ENCODE measurements around the gene MPRIP.
A peak's percentile ranks its signal among the peaks of the same experiment; 100 is the strongest.

MPRIP gene

DNA sequence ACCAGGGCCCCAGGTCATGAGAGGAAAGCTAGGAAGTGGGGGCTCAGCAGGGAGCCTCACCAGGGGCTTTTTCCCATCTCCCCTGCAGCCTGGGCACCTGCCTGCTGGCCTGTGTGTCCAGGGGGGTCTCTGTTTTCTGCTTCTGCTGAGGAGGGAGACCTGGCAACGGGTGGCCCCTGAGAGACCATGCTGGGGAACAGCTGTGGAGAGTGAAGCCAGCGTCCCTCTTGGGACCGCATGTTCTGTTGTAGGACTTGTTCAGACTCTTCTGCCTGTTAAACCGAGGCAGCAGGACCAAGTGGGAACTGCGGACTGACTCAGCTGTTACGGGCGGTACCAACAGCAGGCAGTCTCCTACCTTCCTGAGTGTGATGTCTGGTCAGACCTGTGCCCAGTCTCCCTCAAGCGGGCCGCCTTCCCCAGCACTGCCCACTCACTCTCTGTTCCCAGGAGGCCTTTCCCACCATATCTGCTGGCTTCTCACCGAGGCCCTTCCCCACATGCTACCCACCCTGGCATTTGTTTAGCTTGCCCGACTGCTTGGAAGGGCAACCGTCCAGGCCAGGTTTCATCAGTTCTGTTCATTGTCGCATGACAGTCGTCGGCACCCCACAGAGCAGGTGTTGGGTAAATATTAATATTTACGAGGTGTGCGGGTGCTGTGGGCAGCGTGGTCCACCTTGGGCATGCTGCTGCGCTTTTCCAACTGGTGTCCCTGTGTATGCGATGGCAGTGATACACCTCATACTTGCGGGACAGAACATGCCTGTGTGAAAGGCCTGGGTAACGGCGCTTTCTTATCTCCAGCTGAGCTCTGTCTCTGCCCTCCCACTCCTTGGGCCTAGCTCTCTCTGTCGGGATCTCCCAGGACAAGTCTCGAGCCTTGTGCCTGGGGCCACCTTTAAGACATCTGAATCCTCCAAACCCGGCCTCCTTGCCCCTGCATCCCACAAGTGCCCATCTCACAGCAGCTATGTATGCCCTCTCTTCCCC lies 69.4 kb downstream of the MPRIP start:
- DNase-seq: no peak

DNA sequence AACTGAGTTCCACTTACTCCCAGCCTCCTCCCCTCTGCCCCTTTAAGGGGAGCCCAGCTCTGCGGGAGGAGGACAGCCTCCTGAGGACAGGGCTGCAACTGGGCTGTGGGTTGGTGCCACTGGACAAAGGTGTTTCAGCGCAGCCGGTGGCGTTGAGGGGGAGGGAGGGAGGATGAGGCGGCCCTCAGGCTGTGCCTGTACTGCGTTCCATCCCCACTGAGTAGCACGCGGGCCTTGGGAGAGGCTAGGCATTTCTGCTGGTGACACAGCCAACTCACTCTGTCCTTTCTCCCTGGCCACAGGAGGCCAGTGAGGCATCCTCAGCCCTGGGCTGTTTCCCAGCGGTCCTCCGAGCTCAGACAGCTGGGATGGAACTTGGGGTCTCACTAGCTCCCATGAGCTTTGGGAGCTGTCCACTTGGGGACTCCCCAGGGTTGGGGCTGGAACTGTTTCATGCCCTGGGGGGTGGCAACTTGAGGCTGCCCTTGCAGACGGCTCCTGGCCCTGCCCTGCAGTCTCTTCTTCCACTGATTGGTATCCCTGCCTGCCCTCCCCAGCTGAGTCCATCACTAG lies 70.5 kb downstream of the MPRIP start:
- no peak for DNase-seq

DNA sequence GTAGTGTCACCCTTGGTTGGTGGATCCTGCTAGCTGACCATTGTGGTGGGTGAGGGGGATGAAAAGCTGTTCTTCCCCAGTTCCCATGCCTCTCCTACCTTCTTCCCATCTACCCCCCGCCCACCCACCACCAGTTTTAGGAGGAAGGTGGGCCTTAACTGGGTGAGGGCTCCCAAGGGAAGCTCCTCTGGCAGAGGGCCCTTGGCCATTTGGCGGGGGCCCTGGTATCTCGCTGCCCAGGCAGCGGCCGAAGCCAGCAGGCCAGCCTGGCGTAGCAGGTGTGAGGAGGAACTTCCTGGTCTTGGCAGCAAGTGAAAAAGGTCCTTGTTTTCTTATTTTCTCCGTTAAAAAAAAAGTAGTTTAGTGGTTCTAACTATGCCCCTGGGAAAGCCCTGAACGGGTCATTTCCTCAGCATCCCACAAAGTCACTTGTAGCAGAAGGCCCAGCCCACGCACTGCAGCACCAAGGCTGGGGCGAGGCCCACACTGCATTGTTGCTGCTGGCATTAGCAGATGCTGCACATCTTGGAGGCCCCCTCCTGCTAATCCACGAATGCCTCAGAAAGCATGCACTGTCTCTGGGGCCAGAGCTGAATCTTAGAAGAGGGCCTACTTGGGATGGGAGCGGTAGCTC lies 72.5 kb downstream of the MPRIP start:
- DNase-seq: peak; percentile 36 to 52

DNA sequence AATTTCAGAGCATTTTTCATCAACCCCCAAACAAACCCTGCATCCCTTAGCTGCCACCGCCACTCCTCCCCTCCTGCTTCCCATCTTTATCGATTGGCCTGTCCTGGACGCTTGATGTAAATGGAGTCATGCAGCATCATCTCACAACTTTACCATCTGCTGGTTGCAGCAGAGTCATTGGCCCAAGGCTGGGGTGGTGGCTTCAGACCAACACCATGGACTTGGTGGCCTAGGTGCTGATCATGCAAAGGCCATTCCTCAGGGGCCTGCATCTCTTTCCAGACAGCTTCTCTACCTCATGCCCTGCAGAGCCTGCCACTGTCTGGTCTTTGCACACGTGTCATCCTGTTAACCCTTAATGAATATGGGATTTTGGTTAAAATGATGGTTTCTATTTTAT lies 73.4 kb downstream of the MPRIP start:
- DNase-seq: no peak

DNA sequence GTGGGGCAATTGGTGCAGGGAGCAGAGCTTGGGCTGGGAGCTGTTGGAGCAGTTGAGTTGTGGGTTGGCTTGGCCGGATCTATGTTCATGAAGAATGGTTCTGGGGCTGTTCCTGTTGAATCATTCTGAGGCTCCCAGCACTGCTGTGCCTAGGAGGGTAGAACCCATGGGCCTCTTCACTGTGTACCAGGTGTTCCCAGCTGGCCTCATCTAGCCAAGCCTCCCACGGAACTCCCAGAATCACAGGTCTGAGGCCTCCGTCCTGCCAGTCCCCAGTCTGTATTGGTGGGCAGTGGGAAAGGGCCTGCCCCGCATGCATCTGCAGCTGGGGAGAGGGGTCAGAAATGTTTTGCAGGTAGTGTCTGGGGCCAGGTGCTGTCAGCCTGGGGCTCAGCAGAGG lies 74.1 kb downstream of the MPRIP start:
- DNase-seq: no peak

DNA sequence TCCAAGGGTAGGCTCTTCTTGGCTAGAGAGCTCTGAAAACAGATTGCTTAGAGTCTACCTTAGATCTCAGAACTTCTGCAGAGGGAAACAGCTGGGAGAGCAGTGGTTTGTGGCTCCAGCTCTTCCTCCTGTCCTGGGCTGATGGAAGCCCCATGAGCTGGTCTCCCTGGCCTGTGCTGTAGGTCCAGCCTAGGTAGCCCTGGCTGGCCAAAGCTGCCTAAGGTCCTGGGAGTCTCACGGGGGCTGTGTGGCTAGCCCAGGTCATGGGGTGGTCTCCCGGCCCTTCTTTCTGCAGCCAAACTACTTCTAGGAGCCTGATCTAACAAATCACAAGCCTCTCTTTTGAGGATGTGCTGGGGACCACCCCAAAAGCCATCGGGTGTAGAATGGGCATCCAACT lies 75.7 kb downstream of the MPRIP start:
- DNase-seq: no peak

DNA sequence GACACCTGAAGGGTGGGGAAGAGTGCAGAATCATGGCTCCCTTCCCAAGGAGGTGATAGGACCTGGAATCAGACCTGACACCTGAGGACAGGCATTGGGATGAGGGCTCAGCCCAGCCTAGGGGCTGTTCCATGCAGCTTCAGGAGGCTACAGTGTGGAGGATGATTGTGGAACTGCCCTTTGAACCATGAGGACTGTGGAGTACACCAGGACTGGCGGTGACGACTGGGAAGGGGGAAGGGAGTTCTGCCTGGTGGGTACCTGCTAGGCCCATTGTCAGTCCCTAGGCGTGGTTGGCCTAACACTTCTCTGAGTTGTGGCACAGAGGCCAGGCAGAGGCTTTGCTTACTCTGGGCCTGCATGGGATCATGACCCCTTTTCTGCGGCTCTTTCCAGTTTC lies 76.1 kb downstream of the MPRIP start:
- no peak for DNase-seq

DNA sequence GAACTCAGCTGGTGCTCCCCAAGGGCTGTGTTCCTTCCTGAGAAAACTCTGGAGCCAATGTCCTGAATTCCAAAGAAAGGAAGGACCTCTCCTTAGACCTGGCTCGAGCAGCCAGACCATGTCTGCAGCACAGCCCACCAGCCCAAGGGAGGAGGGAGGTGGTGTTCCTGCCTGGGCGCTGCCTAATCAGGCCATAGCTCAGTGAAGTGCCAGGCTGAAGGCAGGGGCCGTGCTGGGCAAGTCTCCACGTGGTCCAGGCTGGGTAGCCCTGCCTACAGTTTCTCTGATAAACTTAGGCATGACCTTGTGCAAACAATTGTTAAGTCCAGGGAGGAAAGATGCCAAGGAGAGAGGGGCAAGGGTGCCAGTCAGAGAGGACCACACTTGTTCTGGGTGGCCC lies 76.8 kb downstream of the MPRIP start:
- DNase-seq: no peak

DNA sequence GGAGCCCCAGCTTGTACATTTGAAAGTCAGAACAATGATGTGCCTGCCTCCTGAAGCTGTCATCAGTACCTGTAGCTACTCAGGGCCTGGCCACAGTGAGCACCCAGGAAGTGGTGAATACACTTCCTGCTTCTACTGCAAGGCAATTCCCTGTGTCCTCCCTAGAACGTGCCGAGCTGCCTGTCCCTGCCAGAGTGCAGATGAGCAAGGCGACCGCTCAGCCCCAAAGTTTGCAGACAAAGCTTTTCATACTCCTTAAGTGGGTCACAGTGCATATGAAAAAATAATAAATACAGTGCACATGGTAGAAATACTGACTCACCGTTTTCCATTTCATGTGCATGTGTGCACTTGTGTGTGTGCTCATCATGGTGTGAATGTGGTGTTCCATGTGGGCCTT lies 77.3 kb downstream of the MPRIP start:
- peak; percentile 69 to 77 for DNase-seq

DNA sequence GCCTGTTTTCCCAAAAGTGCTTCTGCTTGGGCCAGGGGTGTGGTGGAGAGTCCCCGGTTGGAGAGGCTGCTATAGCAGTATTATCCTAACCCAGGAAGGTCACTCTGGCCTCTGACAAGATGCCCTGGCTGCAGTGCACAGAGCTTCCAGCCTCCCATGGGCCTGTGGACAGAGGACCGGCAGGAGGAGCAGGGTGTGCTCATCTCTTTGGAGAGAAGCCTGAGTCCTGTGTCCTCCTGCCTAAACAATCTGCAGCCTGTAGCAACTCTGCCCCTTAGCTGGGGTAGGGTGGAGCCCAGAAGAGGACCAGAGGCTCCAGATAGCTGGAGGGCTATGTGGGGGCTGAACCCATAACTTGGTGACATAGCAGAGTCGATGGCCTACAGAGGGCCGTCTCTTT lies 78.0 kb downstream of the MPRIP start:
- no peak for DNase-seq

DNA sequence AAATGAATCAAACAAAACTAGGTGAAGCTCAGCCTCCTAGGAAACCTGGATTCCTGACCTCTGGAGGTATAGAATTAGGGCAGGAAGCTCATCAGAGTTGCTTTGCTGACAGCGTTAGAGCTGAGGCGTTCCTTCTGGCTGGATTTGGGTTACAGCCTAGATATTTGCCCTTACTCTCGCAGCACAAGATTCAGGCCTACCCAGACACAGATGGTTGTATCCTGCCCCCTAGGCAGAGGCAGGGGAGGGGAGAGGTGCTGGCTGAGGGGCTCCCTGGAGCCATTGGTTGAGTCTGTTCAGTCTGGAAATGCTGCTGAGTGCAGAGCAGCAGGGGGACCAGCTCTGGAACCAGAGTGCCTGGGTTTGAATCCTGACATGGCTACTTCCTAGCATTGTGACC lies 78.4 kb downstream of the MPRIP start:
- DNase-seq: no peak

DNA sequence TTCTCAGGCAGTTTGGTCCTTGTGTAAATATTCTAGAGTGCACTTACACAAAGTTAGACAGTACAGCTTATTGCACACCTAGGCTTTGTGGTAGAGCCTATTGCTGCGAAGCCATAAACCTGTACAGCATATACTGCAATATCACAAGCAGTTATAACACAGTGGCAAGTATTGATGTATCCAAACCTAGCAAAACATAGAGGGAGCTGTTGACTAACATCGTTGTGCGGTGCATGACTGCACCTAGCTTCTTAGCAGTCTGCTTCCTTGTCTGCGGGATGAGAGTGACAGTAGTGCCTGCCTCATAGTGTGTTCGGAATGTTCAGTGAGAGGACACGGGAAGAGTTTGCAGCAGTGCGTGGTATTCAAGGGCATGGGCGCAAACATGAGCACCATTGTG lies 78.9 kb downstream of the MPRIP start:
- no peak for DNase-seq

DNA sequence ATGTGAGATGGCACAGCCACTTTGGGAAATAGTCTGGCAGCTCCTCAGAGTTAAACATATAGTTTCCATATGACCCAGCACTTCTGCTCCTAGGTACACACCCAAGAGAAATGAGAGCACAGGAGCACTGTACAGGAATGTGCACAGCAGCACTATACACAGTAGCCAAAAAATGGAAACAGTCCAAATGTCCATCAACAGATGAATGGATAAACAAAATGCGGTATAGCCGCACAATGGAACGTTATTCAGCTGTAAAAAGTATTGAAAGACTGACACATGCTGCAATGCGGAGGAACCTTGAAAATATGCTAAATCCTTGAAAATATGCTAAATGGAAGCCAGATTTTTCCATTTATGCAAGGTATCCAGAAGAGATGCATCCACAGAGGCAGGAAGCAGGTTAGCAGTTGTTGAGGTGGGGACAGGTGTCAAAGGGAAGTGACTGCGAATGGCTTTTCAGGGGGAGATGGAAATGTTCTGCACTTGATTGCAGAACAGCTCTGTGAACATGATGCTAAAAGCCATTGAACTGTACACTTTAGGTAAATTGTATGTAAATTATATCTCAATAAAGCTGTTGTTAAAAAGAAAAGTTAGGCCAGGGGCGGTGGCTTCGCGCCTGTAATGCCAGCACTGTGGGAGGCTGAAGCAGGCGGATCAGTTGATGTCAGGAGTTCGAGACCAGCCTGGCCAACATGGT lies 80.7 kb downstream of the MPRIP start:
- DNase-seq: no peak

DNA sequence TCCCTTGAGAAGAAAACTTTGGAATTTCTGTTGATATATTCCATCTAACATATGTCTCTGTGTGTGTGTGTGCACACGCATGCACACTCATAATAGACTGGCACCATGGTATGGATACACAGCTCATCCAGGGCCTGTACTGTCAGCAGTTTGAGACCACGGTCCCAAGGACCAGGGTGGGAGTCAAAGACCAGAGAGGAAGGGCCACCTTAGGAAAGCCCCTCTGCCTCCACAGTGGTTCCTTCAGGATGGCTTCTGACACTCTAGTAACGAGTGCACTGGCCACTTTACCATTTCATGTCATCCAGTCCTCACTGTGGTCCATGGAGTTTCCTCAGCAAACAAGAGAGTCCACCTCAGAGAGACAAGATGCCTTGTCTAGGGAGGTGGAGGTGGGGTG lies 82.1 kb downstream of the MPRIP start:
- DNase-seq: no peak

DNA sequence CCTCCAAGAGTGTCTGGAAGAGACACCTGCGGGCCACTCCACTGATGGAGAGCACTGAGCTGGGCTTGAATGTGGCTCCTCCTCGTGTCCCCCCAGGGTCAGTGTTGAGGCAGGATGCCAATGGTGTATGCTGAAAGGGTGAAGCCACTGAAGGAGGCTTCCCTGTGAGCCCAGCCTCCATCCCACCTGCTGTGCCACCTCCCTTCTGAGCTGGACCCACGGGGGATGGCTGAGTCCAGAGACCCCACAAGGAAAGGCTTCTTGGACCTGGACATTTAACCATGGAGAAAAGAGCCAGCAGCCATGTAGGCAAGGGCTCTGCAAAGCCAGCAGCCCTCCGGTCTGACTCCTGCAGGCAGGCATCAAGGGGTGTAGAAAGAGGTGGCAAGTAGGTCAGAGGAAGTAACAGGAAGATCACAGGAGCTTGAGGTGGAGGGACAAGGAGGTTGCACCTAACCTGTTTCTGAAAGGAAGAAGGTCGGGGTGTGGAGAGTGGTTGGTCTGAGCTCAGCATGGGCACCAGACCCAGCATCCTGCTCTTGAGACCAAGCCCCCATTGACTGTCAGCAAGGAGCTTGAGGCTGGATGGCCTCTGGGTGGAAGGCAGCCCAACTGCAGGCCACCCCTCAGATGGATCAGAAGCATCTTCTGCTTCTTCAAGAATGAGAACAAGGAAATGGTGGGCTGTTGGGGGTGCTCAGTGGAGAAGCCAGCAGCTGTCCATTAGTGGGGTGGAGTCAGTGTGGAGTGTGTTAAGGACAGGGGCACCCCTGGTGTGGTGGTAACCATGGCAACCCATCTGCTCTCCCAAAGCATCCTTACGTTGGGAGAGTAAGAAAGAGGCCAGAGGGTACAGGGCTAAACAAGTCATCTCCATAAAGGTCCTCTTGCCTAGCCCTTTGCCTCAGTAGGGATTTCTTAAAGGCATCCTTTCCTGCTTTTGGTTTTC lies 83.2 kb downstream of the MPRIP start:
- DNase-seq: no peak

DNA sequence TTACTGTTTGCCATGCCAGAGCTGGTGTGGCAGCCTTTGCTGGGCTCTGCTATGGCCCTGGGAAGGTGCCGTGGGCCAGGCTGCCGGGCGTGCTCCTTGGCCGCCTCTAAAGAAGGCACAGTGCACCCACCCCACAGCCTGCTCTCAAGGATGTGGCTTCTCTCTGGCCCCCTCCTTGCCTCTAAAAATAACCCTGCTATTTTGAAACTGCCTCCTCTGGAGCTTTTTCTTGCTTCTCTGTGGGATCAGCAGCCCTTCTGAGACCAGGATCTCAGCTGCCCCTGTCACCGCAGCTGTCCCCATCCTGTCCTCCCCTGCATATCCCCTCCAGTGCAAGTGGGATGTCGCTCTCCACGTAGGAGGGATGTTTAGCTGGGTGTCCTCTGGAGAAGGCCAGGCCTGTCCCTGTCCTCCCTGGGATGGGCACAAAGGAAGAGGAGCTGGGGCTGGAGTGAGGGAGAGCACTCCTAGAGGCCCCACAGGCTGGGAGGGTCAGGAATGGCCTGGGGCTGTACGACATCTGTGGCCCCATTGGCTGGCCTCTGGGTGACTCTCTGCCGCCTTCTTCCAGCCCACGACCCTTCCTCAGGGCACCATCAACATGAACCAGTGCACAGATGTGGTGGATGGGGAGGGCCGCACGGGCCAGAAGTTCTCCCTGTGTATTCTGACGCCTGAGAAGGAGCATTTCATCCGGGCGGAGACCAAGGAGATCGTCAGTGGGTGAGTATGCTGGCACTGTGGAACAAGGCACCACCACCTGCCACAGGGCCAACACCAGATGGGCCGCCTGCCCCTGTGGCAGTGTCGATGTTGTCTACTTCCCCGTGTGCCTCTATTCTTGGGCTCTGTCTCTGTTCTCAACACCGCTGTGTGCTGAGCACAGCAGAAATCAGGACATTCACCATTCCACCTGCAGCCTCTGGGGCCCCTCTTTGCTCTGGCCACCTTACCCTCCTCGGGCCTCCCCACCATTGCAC lies 84.2 kb downstream of the MPRIP start:
- DNase-seq: no peak

DNA sequence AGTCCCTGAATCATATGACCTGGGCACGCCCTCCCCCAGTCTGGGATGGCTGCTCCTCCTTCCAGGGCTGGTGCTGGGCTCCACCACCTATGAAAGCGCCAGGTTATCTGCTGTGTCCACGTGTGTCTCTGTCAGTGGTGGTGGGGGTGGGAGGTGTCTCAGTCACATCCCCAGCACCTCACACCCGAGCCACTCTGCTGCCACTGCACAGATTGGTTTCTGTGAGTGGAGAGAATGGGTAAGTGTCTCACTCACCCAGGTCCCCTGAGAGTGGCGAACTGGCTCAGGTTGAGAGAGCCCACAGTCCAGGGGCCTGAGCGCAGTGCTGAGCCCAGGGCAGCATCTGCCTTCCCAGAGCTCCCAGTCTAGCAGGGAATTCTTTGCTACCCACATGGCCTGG lies 84.9 kb downstream of the MPRIP start:
- no peak for DNase-seq

DNA sequence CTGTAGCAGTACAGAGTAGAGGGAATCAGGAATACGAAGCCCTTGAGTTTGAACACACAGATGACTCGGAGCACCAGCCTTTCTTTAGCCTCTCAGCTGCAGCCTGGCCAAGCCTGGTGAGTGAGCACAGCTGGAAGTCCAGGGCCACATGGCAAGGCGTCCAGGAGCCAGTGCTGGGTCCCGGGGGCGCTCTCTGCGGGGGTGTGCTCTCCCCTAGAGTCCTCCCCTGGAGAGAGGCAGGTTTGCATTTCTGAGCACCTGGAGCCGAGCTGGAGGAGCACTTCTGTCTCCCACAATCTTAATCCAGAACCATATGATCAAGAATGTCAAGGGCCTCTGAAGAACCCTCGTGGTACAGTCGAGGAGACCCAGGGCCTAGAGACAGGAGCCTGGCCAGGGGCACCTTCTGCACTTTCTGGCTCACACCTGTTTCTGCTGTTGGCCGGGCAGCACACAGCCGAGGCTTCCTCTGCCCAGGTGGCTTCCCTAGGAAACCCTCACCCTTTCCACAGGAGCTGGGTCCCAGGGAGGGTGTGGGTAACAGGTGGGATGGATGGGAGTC lies 85.6 kb downstream of the MPRIP start:
- DNase-seq: no peak

DNA sequence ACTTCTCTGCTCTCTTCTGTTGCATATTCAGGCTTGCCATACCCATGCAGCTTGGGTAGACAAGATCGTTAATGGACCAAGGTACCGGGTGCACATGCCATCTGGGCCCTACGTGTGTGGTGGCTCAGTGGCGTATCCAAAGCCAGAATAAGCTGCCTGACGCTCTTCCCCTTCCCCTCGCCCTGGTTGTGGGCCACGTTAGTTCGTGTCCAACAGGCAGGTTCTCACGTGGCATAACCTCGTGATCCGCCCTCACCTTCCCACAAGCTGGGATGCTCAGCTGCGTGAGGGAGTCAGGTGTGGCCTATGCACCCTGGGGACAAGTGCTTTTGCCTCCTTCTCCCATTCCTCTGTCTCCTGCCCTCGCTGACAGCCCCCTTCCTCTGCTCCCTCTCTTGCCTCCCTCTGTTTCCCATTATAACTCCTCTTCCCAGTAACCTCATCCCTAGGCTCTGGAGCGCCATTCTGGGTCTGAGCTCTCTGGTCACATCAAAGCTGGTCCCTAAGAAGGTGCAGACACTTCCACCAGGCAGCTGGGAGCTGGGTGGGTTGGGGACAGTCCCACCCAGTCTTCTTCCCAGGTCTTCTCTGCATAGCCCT lies 86.3 kb downstream of the MPRIP start:
- DNase-seq: no peak

DNA sequence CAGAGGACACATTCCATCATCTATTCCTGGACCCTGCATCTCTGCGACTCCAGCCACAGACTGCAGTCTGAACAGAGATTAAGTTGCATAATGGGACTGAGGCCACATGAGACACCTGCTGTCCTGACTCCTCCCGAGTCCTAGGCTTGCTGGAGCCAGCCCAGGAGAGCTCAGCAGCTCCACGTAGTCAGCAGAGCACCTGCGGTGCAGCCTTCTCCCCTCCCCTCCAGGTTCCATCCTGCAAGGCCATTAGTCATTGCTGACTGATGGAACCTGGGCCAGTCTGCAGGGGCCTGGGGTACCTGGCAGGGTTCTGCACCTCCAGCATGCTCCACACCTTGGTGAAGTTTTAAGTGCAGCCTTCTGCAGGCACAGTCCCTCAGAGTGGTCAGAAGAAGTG lies 87.2 kb downstream of the MPRIP start:
- DNase-seq: no peak

Measured in activated CD4-positive, alpha-beta T cell treated with anti-CD3 and anti-CD28 coated beads, Interleukin-2, amount 50 U/mL, for 48 hours (primary cell).